AG04449 (cell line): Measurements from ENCODE around the gene ENTPD2.

Source experiments
- CTCF ChIA-PET: fragments of 350-600 bp; formaldehyde crosslinking; extraction: SDS; loops from one replicate; lab custom pipeline; 2021; ENCODE audit warnings: antibody characterized with exemption; lab: Yijun Ruan, JAX
- POLR2A ChIA-PET: fragments of 400-600, 350-600 bp; formaldehyde crosslinking; extraction: SDS; loops from one replicate; lab custom pipeline; 2020; ENCODE audit warnings: antibody characterized with exemption, inconsistent platforms; lab: Yijun Ruan, JAX
- DNase-seq: peaks from one replicate; pipeline ENCODE4 v3.0.0-alpha.2; 2010; ENCODE audit warnings: low read depth, low spot score
- H3K4me3 ChIP-seq: 2 replicates; pipeline ENCODE4 v1.5.1; 2011; ENCODE audit warnings: low read depth, mild to moderate bottlenecking, control low read depth, low read length
- TF ChIP-seq, protein P1 (sequence below): IDR thresholded peaks from one replicate; pipeline ENCODE4 v1.5.1; 2011; ENCODE audit warnings: mild to moderate bottlenecking, moderate library complexity, low read length, control low read depth, inconsistent platforms; ENCODE audit not compliant: insufficient read depth; ENCODE audit errors: missing control alignments

The ENTPD2 gene

DNA sequence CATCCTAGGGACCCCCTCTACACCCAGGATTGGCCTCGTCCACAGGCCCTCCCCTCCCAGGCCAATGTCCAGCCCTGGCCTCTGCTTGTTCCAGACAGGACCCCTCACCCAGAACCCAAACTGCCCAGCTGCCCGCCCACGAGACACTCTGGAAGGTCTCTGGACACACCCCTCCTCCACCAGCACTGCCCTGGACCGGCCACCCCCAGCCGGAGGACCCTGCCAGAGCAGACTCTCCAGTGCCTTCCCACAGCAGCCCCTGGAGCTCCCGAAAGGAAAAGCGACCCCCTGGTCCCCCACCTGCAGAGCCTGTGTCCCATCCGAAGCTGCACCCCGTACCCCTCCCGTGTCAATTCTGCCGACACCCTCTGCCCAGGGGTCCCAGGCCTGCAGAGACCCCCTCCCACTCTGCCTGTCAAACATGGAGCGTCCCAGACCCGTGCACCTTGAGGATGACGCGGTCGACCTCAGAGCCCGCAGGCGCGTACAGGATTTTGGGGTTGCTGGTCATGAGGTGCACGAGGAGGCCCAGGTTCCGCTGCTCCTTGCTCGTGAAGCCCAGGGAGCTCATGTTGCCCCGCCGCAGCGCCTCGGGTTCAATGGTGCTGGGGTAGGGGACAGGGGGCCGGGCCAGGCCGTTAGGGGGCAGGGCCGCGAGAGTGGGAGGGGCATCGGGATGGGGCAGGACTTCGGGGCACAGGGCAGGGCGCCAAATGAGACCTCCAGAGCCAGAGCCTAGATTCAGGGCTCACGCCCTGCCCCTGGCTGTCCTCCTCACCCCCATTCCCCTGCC is 33.8 kb downstream of the ENTPD2 start:
- TF ChIP-seq, protein P1, sequence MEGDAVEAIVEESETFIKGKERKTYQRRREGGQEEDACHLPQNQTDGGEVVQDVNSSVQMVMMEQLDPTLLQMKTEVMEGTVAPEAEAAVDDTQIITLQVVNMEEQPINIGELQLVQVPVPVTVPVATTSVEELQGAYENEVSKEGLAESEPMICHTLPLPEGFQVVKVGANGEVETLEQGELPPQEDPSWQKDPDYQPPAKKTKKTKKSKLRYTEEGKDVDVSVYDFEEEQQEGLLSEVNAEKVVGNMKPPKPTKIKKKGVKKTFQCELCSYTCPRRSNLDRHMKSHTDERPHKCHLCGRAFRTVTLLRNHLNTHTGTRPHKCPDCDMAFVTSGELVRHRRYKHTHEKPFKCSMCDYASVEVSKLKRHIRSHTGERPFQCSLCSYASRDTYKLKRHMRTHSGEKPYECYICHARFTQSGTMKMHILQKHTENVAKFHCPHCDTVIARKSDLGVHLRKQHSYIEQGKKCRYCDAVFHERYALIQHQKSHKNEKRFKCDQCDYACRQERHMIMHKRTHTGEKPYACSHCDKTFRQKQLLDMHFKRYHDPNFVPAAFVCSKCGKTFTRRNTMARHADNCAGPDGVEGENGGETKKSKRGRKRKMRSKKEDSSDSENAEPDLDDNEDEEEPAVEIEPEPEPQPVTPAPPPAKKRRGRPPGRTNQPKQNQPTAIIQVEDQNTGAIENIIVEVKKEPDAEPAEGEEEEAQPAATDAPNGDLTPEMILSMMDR = no peak
- H3K4me3 ChIP-seq = no peak overlapping the region
- ChIA-PET CTCF (interaction anchor here (0.8 to 11.2 kb wide), 5 partner anchors 10 to 72 kb away, joined by 3 to 97 read pairs (median 6); partner anchors contain the start of genes ABCA2, FUT7 and NPDC1), POLR2A (no interaction called here)
- DNase-seq = no peak

DNA sequence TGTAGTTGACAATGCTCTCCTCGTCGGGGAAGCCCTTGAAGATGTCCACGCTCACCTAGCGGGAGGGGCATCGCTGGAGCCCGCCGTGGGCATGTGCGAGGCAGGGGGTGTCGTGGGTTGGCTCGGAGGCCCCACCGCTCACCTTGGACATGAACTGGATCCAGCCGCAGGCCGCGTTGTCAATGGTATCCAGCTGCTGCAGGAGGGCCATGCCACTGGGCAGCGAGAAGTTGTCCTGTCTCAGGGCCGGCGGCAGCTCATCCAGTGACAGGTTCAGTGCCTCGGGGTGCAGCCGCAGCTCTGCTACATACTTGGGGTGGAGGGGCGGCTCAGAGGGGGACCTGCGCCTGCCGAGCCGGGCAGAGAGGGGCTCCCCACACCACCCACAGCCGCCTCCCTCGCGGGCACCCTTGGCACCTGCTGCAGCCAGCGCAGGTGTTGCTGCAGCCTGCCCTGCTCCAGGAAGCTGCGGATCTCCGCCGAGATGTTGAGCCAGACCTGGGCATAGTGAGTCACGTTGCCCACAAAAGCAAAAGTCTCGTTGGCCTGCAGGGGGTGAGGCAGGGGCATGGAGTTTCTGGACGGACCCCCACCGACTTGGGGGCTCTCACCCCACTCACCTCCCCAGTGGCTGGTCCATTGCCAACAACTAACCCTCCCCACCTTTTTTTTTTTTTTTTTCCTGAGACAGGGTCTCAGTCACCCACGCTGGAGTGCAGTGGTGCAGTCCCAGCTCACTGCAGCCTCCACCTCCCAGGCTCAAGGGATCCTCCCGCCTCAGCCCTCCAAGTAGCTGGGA is 34.9 kb downstream of the ENTPD2 start:
- ChIA-PET POLR2A (no interaction called here), CTCF (interaction anchor here (1.0 to 11.2 kb wide), 5 partner anchors 10 to 71 kb away, joined by 3 to 97 read pairs (median 22); partner anchors contain the start of genes ABCA2 and FUT7)
- TF ChIP-seq, protein P1 = no peak

DNA sequence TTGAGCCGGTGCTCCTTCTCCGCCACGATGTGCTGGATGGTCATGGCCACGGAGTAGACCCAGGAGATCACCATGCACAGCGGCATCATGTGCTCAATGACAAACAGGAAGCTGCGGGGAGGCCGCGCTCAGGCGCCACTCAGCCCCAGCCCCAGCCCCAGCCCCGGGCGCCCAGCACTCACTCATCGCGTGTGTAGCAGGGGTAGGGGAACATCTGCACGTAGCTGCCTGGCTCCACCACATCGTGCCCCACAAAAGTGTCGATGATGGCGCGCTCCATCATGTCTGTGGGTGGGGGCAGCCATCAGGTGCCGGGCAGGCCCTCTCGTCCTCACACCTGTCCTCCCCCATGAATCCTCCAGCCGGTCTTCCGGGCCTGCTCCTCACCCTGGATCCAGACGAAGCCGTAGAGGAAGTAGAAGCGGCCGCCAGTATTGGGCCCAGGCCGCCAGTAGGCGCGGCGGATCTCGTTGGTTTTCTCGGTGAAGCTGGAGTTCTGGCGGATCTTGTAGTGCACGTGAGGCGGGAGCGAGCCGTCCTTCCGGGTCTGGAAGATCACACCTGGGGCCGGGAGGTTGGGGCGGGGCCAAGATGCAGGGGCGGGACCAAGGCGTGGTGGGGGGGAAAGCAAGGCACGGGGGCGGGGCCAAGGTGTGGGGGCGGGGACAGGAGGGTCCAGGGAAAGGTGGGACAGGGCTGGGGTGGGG is 35.9 kb downstream of the ENTPD2 start:
- DNase-seq = no peak
- ChIA-PET POLR2A (no interaction called here), CTCF (interaction anchor here (0.6 to 11.2 kb wide), 3 partner anchors 11 to 18 kb away, joined by 3 to 97 read pairs (median 22); partner anchors contain the start of genes ABCA2 and FUT7)
- no peak overlapping the region for H3K4me3 ChIP-seq
- TF ChIP-seq, protein P1 = no peak

More for the DNA sequence above, 34.9 kb downstream of the ENTPD2 start:
- no peak for DNase-seq
- H3K4me3 ChIP-seq = no peak overlapping the region

DNA sequence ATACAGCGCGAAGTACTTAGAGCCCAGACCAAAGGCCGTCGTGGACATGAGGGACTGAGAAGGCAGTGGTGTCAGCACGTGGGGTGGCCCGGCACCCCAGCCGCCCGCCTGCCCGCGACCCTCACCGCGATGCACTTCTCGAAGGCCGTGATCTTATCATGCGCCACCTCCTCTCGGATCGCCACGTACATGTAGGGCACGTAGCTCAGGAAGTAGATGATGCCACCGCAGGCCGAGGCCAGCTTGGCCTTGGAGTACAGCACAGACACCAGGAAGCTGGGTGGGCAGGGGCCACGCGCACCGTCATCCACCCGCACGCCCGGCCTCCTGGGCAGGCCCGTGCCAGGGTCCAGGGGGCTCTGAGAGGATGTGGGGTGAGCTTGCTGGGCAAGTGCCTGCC is 36.8 kb downstream of the ENTPD2 start:
- H3K4me3 ChIP-seq = no peak overlapping the region
- ChIA-PET POLR2A (no interaction called here), CTCF (interaction anchor here (1.2 to 11.2 kb wide), 4 partner anchors 12 to 19 kb away, joined by 3 to 97 read pairs (median 12); partner anchors contain the start of gene ABCA2)
- TF ChIP-seq, protein P1 = no peak
- no peak for DNase-seq

DNA sequence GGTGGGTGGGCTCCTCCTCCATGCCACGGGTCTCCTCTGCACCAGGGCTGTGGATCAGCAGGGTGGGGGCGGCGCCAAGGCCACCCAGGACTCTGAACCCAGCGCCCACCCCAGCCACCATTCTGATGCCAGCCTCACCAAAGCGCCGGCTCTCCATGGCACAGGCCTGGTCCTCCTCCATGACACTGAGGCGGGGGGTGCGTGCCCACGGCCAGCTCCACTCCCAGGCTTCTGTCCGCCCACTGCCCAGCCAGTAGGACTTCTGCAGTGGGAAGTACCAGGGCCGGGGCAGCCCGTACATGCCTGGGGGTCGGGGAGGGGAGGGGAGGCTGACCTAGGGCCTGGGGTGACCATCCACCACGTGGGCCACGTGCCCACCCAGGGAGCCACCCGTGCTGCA is 37.4 kb downstream of the ENTPD2 start:
- CTCF ChIA-PET = interaction anchor here (1.2 to 3.6 kb wide), 4 partner anchors 10 to 14 kb away, joined by 3 to 22 read pairs (median 4); partner anchors contain the start of gene ABCA2
- no peak for DNase-seq
- POLR2A ChIA-PET = no interaction called here

More for the DNA sequence above, 37.4 kb downstream of the ENTPD2 start:
- no peak overlapping the region for H3K4me3 ChIP-seq
- TF ChIP-seq, protein P1 = no peak
